Upper lobe of left lung (tissue), 4 donors: ENCODE measurements around the gene CCR9.

Source experiments
- POLR2AphosphoS5 ChIP-seq, 2 donors: sonication (generic); formaldehyde crosslinking; IDR thresholded peaks; one replicate each; pipeline ENCODE4 v1.5.1; 2017; ENCODE audit warnings: antibody characterized with exemption in 2 of 2
- TF ChIP-seq, protein P1 (sequence below), 6 experiments: fragments of 450-650 bp in 4 of 6; fragments of 200-600 bp in 2 of 6; sonication (generic) in 2 of 6; IDR thresholded peaks; one replicate each; pipeline ENCODE4 v1.5.1; 2016 to 2019; ENCODE audit warnings: antibody characterized with exemption in 6 of 6

GRCh38 chr3:45909542-45909941 lies 23.2 kb downstream of the CCR9 start:
- TF ChIP-seq, protein P1, sequence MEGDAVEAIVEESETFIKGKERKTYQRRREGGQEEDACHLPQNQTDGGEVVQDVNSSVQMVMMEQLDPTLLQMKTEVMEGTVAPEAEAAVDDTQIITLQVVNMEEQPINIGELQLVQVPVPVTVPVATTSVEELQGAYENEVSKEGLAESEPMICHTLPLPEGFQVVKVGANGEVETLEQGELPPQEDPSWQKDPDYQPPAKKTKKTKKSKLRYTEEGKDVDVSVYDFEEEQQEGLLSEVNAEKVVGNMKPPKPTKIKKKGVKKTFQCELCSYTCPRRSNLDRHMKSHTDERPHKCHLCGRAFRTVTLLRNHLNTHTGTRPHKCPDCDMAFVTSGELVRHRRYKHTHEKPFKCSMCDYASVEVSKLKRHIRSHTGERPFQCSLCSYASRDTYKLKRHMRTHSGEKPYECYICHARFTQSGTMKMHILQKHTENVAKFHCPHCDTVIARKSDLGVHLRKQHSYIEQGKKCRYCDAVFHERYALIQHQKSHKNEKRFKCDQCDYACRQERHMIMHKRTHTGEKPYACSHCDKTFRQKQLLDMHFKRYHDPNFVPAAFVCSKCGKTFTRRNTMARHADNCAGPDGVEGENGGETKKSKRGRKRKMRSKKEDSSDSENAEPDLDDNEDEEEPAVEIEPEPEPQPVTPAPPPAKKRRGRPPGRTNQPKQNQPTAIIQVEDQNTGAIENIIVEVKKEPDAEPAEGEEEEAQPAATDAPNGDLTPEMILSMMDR (IDR thresholded peaks at IDR 0.05) = no peak
- no peak for TF ChIP-seq POLR2AphosphoS5 (IDR thresholded peaks at IDR 0.05)
